ENCODE measurements around the gene RTTN. TPM values are rescaled to one million over a fixed set of nuclear protein-coding genes. Genes with fewer than 3 reads are reported as not detected.
A peak's percentile ranks its signal among the peaks of the same experiment; 100 is the strongest.
"Not testable (repeated sequence)": the region's sequence is repeated elsewhere in the genome, so short reads cannot be mapped to it uniquely, and the experiment has no call there.

The RTTN gene
- total RNA-seq, result 10 to 100 TPM; 36.4 to 45.6 TPM

- Mint-ChIP-seq H3K27me3 (no peaks in the 10 kb centered on the region), H3K36me3 (ENCODE audit: low read depth) (peaks cover 29% of the 10 kb centered on the region), H3K9me3 (no peaks in the 10 kb centered on the region), H3K4me1 (peaks cover 10% of the 10 kb centered on the region), H3K4me3 (peak within 1 kb of the TSS; percentile 99), H3K27ac (peak within 1 kb of the TSS; percentile 91)
- peak; percentile 92 for ATAC-seq (replicated peaks)
Observed at GRCh38 chr18:70205421-70206397, at the start of gene RTTN. Gene RTTN, minus strand, starts transcription at chr18:70205687. Its CDS starts 29 bp downstream, at chr18:70205658.

DNA sequence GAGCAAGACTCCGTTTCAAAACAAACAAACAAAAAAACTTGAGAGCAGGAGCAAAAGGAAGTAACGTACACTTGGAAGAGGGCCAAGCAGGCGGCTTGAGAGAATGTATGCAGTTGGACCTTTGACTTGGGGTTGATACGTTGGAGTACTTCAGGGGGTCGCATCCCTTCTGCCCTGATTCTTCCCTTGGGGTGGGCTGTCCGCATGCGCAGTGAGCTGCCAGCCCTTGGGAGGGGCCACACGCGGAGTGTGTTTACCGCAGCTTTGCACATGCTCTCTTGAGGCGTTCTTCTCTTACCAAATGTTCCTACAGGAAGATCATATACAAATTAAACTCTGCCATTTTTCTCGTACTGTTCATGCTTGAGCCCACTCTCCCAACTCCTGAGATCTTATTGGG lies 45.3 kb upstream of the RTTN start:
- no peaks in the 10 kb centered on the region for H3K4me1 Mint-ChIP-seq
- H3K4me3 Mint-ChIP-seq, result no peak overlapping the region

GRCh38 chr18:70249861-70250260 lies 44.4 kb upstream of the RTTN start:
- H3K4me3 Mint-ChIP-seq; H3K27ac Mint-ChIP-seq; H3K9me3 Mint-ChIP-seq; H3K27me3 Mint-ChIP-seq; H3K4me1 Mint-ChIP-seq; ATAC-seq (replicated peaks); H3K36me3 Mint-ChIP-seq (ENCODE audit: low read depth): not testable (repeated sequence)

More for the DNA sequence above, 45.3 kb upstream of the RTTN start:
- H3K27me3 Mint-ChIP-seq, result peaks cover 3% of the 10 kb centered on the region
- H3K9me3 Mint-ChIP-seq, result no peaks in the 10 kb centered on the region
- no peaks in the 10 kb centered on the region for H3K36me3 Mint-ChIP-seq (ENCODE audit: low read depth)
- no peak overlapping the region for H3K27ac Mint-ChIP-seq
- ATAC-seq (replicated peaks), result no peak

GRCh38 chr18:70249118-70249517 lies 43.6 kb upstream of the RTTN start:
- Mint-ChIP-seq H3K27ac (no peak overlapping the region), H3K9me3 (no peaks in the 10 kb centered on the region), H3K36me3 (ENCODE audit: low read depth) (no peaks in the 10 kb centered on the region), H3K4me3 (no peak overlapping the region), H3K4me1 (no peaks in the 10 kb centered on the region), H3K27me3 (peaks cover 3% of the 10 kb centered on the region)
- no peak for ATAC-seq (replicated peaks)

GRCh38 chr18:70246061-70246466 lies 40.6 kb upstream of the RTTN start:
- Mint-ChIP-seq H3K27me3 (peaks cover 3% of the 10 kb centered on the region), H3K36me3 (ENCODE audit: low read depth) (no peaks in the 10 kb centered on the region), H3K4me1 (no peaks in the 10 kb centered on the region), H3K27ac (no peak overlapping the region), H3K9me3 (no peaks in the 10 kb centered on the region), H3K4me3 (no peak overlapping the region)
- ATAC-seq (replicated peaks), result no peak

DNA sequence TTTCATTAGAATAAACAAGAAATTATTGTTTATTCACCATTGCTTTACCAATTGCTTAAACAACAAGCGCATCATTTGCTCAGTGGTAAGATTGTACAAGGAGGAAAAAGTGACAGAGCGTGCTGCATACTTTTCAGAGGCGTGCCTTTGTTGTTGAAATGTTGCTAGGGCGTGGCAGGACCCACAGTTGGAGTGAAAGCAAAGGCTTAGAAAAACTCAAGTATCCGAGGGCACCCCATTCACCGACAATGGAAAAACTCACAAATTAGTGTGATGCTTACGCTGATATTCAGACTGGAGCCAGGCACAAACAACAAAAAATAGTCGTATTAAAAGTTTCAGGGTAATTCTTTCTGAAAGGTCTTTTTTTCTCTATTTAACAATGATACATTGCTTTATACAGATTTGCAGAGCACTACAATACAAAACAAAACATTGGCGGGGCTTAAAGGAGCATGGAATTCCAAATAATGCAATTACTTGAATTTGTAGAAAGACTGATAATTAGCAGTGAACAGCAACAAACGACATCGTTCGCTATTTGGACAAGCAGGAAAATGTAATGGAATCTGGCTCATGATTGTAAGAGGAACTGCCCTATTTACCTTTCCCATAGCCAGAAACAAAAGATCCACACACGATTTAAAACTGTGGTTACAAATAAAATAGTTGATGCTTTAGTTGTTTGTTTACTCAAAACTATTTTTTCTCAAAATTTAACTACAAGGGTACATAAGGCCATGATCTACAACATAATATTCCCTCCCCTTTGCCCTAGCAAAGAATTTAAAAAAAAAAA lies 37.8 kb upstream of the RTTN start:
- Mint-ChIP-seq H3K27me3 (peaks cover 12% of the 10 kb centered on the region), H3K36me3 (ENCODE audit: low read depth) (no peaks in the 10 kb centered on the region), H3K4me3 (no peak overlapping the region), H3K9me3 (no peaks in the 10 kb centered on the region), H3K27ac (no peak overlapping the region), H3K4me1 (no peaks in the 10 kb centered on the region)
- ATAC-seq (replicated peaks), result no peak

GRCh38 chr18:70236921-70237320 lies 31.4 kb upstream of the RTTN start:
- not testable (repeated sequence) for H3K4me3 Mint-ChIP-seq; H3K9me3 Mint-ChIP-seq; ATAC-seq (replicated peaks); H3K27ac Mint-ChIP-seq; H3K4me1 Mint-ChIP-seq; H3K36me3 Mint-ChIP-seq (ENCODE audit: low read depth)
- H3K27me3 Mint-ChIP-seq, result peaks cover 35% of the 10 kb centered on the region

GRCh38 chr18:70235478-70235877 lies 30.0 kb upstream of the RTTN start:
- ATAC-seq (replicated peaks), result no peak
- Mint-ChIP-seq H3K4me1 (no peaks in the 10 kb centered on the region), H3K27me3 (peaks cover 48% of the 10 kb centered on the region), H3K9me3 (no peaks in the 10 kb centered on the region), H3K27ac (no peak overlapping the region), H3K4me3 (no peak overlapping the region), H3K36me3 (ENCODE audit: low read depth) (no peaks in the 10 kb centered on the region)

GRCh38 chr18:70234667-70235459 lies 29.4 kb upstream of the RTTN start:
- ATAC-seq (replicated peaks), result no peak
- H3K9me3 Mint-ChIP-seq, result no peaks in the 10 kb centered on the region
- H3K36me3 Mint-ChIP-seq (ENCODE audit: low read depth), result no peaks in the 10 kb centered on the region
- peaks cover 50% of the 10 kb centered on the region for H3K27me3 Mint-ChIP-seq
- H3K4me1 Mint-ChIP-seq, result no peaks in the 10 kb centered on the region
- H3K4me3 Mint-ChIP-seq, result no peak overlapping the region
- no peak overlapping the region for H3K27ac Mint-ChIP-seq

DNA sequence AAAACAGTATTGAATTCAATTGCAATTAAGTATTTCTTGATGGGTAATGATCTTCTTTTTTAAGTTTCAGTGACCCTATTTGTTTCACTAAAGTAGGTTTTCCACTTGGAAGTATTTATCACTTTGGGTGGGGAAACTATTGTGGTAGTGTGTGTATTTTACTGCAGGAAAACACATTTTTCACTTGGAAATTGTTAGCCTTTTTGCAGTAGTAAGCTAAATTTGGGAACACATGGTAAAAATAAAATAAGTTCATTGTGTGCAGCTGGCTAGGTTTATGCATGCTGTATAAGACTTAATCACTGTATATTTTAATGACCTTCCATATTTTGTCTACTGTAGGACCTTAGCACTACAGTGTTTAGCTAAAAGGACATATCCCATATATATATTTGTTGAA lies 28.5 kb upstream of the RTTN start:
- Mint-ChIP-seq H3K9me3 (no peaks in the 10 kb centered on the region), H3K4me3 (no peak overlapping the region), H3K36me3 (ENCODE audit: low read depth) (no peaks in the 10 kb centered on the region), H3K27ac (no peak overlapping the region), H3K4me1 (no peaks in the 10 kb centered on the region), H3K27me3 (peaks cover 48% of the 10 kb centered on the region)
- ATAC-seq (replicated peaks), result no peak

- Mint-ChIP-seq H3K4me3 (no peak overlapping the region), H3K36me3 (ENCODE audit: low read depth) (no peaks in the 10 kb centered on the region), H3K4me1 (no peaks in the 10 kb centered on the region), H3K27ac (no peak overlapping the region), H3K27me3 (peaks cover 46% of the 10 kb centered on the region), H3K9me3 (peaks cover 10% of the 10 kb centered on the region)
- no peak for ATAC-seq (replicated peaks)
Observed at GRCh38 chr18:70232261-70232660, 26.8 kb upstream of the RTTN start.

GRCh38 chr18:70229639-70230038 lies 24.2 kb upstream of the RTTN start:
- peaks cover 44% of the 10 kb centered on the region for H3K27me3 Mint-ChIP-seq

GRCh38 chr18:70228536-70228935 lies 23.0 kb upstream of the RTTN start:
- H3K4me1 Mint-ChIP-seq, result no peaks in the 10 kb centered on the region
- H3K27me3 Mint-ChIP-seq, result peaks cover 47% of the 10 kb centered on the region
- peaks cover 13% of the 10 kb centered on the region for H3K9me3 Mint-ChIP-seq
- ATAC-seq (replicated peaks), result no peak
- H3K36me3 Mint-ChIP-seq (ENCODE audit: low read depth), result no peaks in the 10 kb centered on the region
- no peak overlapping the region for H3K4me3 Mint-ChIP-seq
- no peak overlapping the region for H3K27ac Mint-ChIP-seq

More at GRCh38 chr18:70229639-70230038, 24.2 kb upstream of the RTTN start:
- no peak overlapping the region for H3K4me3 Mint-ChIP-seq
- ATAC-seq (replicated peaks), result no peak
- H3K27ac Mint-ChIP-seq, result no peak overlapping the region
- peaks cover 13% of the 10 kb centered on the region for H3K9me3 Mint-ChIP-seq
- H3K36me3 Mint-ChIP-seq (ENCODE audit: low read depth), result no peaks in the 10 kb centered on the region
- no peaks in the 10 kb centered on the region for H3K4me1 Mint-ChIP-seq

GRCh38 chr18:70227438-70227837 lies 22.0 kb upstream of the RTTN start:
- Mint-ChIP-seq H3K27ac (no peak overlapping the region), H3K9me3 (peaks cover 13% of the 10 kb centered on the region), H3K4me1 (no peaks in the 10 kb centered on the region), H3K4me3 (no peak overlapping the region), H3K36me3 (ENCODE audit: low read depth) (no peaks in the 10 kb centered on the region), H3K27me3 (peaks cover 51% of the 10 kb centered on the region)
- no peak for ATAC-seq (replicated peaks)

All from activated T-helper 17 cell treated with anti-CD3 and anti-CD28 coated beads, Interleukin-2, amount 50 U/mL, for 72 hours (primary cell).